Right lobe of liver (tissue), 6 donors: ENCODE measurements around the gene BRSK2. TPM values are rescaled to one million over a fixed set of nuclear protein-coding genes. Genes with fewer than 3 reads are reported as not detected.
A peak's percentile ranks its signal among the peaks of the same experiment; 100 is the strongest.

Source experiments
- ATAC-seq, 4 donors: fragments of 200-7000 bp; cut with Tn5 transposase; one replicate each; pipeline ENCODE4 v1.9.1; 2020; ENCODE audit warnings: mild to moderate bottlenecking in 4 of 4, moderate library complexity in 4 of 4
- DNase-seq, 3 donors: peaks; one replicate each; pipeline ENCODE4 v3.0.0-alpha.2; 2020
- H3K27ac ChIP-seq, 3 donors: fragments of 200-600 bp; one replicate each; pipeline ENCODE4 v1.8.0; 2022
- H3K27me3 ChIP-seq, 2 donors: fragments of 200-600 bp; one replicate each; pipeline ENCODE4 v1.8.0; 2022
- H3K36me3 ChIP-seq, 4 donors: fragments of 200-600 bp; sonication (generic) in 1 of 4; one replicate each; pipeline versions ENCODE4 v1.5.1 to v1.8.0; 2017 to 2022; ENCODE audit warnings: control low read depth in 1 of 4
- H3K4me1 ChIP-seq, 4 donors: fragments of 200-600 bp; sonication (generic) in 1 of 4; one replicate each; pipeline versions ENCODE4 v1.5.1 to v1.8.0; 2017 to 2022; ENCODE audit warnings: control low read depth in 1 of 4
- H3K4me3 ChIP-seq, 3 donors: fragments of 200-600 bp; one replicate each; pipeline ENCODE4 v1.8.0; 2022
- H3K9me3 ChIP-seq, 4 donors: fragments of 200-600 bp; sonication (generic) in 1 of 4; one replicate each; pipeline versions ENCODE4 v1.5.1 to v1.8.0; 2017 to 2022; ENCODE audit warnings: control low read depth in 1 of 4
- POLR2A ChIP-seq: fragments of 450-650 bp; IDR thresholded peaks from one replicate; pipeline ENCODE4 v1.6.1; 2017; ENCODE audit warnings: antibody characterized with exemption, mild to moderate bottlenecking
- WGBS: methylation state at CpG from one replicate; pipeline ENCODE4 v1.1.6; 2018; ENCODE audit warnings: low coverage, low lambda C conversion rate; ENCODE audit not compliant: insufficient coverage; ENCODE audit errors: missing lambda C conversion rate; 5-methylcytosine and 5-hydroxymethylcytosine counted together
- intact Hi-C, 2 donors: fragments of 100-400 bp; cut with DNase I; formaldehyde crosslinking; loops; one replicate each; pipeline versions ENCODE4 v1.11.2 to v1.14.1; 2022
- total RNA-seq, 6 experiments: library from RNA; depleted of rRNA in 2 of 6; stranded (reverse); fragments of >200 nt in 2 of 6; fragmentation: NEBNext Ultra II Directional in 3 of 6; extraction: Animal tissue kit (Norgen Biotek cat#: 25700) in 3 of 6; gene quantifications; one replicate each; pipeline versions ENCODE4 v1.1.0 to v1.2.4, GENCODE V29; 2016 to 2023
- TF ChIP-seq, protein P1 (sequence below), 4 donors: fragments of 200-600 bp in 3 of 4; fragments of 450-650 bp in 1 of 4; IDR thresholded peaks; one replicate each; pipeline versions ENCODE4 v1.5.1 to v1.8.0; 2016 to 2022; ENCODE audit warnings: antibody characterized with exemption in 4 of 4, mild to moderate bottlenecking in 2 of 4
- donor health status: DM: no; HTN: yes; CAD: no.
- donor health status: DM: no; HTN: no; CAD: no.
- donor health status: DM: no; HTN: no; CAD: no.
- donor health status: DM: no; HTN: yes; CAD: no.
- donor health status: DM: no; HTN: yes; CAD: no.

Gene BRSK2
- total RNA-seq, 6 experiments from 2014 or later: 0.12 to 0.49 TPM; not detected in 4

DNA sequence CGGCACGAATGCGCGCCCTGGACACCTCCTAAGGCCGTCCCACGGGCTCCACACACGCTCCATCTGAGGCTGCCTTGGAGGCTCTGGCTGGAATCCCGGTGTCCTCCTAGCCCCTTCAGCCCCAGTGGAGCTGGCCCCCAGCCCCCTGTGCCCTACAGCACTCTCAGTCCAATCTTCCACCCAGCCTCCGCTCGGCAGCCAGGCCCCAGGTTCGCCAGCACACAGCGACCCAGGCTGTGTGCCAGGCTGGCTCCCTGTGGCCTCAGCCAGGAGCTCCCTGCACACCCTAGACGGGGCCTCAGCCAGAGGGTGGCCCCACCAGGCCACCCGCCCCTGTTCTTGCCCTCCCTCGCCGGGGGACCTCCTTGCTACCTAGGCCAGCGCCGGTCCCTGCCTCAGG is 78.3 kb downstream of the BRSK2 start:
- DNase-seq (no peak), ATAC-seq (no peak)
- 100% methylated on average over 1 of the region's 18 CpGs for WGBS
- no peak overlapping the region for H3K27ac ChIP-seq
- H3K4me3 ChIP-seq: no peak overlapping the region
- H3K4me1 ChIP-seq: no peaks in the 10 kb centered on the region
- H3K36me3 ChIP-seq: no peaks in the 10 kb centered on the region
- TF ChIP-seq, protein P1, sequence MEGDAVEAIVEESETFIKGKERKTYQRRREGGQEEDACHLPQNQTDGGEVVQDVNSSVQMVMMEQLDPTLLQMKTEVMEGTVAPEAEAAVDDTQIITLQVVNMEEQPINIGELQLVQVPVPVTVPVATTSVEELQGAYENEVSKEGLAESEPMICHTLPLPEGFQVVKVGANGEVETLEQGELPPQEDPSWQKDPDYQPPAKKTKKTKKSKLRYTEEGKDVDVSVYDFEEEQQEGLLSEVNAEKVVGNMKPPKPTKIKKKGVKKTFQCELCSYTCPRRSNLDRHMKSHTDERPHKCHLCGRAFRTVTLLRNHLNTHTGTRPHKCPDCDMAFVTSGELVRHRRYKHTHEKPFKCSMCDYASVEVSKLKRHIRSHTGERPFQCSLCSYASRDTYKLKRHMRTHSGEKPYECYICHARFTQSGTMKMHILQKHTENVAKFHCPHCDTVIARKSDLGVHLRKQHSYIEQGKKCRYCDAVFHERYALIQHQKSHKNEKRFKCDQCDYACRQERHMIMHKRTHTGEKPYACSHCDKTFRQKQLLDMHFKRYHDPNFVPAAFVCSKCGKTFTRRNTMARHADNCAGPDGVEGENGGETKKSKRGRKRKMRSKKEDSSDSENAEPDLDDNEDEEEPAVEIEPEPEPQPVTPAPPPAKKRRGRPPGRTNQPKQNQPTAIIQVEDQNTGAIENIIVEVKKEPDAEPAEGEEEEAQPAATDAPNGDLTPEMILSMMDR (IDR thresholded peaks at IDR 0.05): no peak
- TF ChIP-seq POLR2A: no peak
- intact Hi-C loops: no loop called here
- no peaks in the 10 kb centered on the region for H3K27me3 ChIP-seq
- no peaks in the 10 kb centered on the region for H3K9me3 ChIP-seq

DNA sequence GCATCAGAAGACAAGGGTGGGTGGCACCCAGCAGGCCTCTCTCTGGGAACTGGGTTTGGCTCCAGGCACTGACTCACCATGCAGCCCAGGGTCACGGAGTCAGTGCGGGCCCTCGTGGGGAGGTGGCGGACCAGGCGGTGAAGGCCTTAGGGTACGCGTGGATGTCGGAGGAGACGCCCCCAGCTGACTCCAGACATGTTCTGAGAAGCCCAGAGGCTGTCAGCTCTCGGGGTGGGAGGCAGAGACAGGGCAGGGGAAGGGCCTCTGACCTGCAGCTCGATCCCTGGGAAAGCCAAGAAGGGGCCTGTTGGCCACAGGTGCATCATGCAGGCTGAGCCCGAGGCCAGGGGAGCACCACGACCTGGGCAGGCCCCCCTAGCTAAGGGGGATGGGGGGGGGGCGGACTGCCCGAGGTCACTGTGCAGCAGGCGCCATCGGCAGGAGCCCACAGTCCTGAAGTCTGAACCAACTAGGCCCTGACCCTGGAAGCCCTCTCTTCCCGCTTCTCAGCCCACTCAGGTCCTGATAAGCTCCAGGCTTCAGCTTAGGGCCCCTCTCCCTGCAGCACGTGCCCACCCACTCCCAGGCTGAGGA is 78.8 kb downstream of the BRSK2 start:
- Histone ChIP-seq H3K9me3 (no peaks in the 10 kb centered on the region), H3K27ac (no peak overlapping the region), H3K4me1 (no peaks in the 10 kb centered on the region), H3K4me3 (no peak overlapping the region), H3K27me3 (no peaks in the 10 kb centered on the region), H3K36me3 (no peaks in the 10 kb centered on the region)
- no peak for TF ChIP-seq POLR2A
- TF ChIP-seq, protein P1 (IDR thresholded peaks at IDR 0.05): no peak
- intact Hi-C loops: no loop called here
- DNase-seq (no peak), ATAC-seq (no peak)
- no CpG with 5 or more reads among the region's 19 CpGs for WGBS

DNA sequence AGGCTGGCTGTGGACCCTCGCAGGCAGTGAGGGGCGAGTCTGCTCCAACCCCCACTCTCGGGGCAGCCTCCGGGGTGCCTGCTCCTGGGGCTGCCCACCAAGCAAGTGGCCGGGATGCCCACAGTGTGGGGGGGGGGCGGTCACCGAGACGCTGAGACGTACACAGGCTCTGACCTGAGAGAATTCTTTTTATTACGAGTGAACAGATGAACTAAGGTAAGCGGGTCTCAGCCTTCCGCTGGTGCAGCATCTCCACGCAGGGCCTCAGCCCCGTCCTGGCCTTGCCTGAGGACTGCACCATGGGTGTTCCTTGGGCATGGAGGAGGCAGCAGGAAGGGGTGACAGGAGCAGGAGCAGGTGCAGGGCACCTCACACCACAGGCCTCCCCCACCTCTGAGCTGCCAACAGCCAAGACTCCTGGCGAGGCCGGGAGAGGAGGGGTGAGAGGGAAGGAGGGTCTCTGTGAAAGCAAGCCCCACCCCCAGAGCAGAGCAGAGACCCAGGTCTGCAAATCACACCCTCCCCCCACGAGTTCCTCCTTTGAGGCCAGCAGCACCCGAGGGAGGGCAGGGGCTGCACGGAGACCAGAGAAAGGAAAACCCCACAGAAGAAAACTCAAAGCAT is 79.7 kb downstream of the BRSK2 start:
- Histone ChIP-seq H3K27me3 (no peaks in the 10 kb centered on the region), H3K36me3 (peaks cover 0 to under 1% (median 0%) of the 10 kb centered on the region in 4 donors), H3K27ac (no peak overlapping the region), H3K4me3 (no peak overlapping the region), H3K4me1 (no peaks in the 10 kb centered on the region), H3K9me3 (no peaks in the 10 kb centered on the region)
- ATAC-seq (no peak), DNase-seq (no peak)
- no peak for TF ChIP-seq POLR2A
- TF ChIP-seq, protein P1 (IDR thresholded peaks at IDR 0.05): no peak
- 96% methylated on average over 4 of the region's 19 CpGs for whole genome bisulfite sequencing
- intact Hi-C loops: no loop called here

DNA sequence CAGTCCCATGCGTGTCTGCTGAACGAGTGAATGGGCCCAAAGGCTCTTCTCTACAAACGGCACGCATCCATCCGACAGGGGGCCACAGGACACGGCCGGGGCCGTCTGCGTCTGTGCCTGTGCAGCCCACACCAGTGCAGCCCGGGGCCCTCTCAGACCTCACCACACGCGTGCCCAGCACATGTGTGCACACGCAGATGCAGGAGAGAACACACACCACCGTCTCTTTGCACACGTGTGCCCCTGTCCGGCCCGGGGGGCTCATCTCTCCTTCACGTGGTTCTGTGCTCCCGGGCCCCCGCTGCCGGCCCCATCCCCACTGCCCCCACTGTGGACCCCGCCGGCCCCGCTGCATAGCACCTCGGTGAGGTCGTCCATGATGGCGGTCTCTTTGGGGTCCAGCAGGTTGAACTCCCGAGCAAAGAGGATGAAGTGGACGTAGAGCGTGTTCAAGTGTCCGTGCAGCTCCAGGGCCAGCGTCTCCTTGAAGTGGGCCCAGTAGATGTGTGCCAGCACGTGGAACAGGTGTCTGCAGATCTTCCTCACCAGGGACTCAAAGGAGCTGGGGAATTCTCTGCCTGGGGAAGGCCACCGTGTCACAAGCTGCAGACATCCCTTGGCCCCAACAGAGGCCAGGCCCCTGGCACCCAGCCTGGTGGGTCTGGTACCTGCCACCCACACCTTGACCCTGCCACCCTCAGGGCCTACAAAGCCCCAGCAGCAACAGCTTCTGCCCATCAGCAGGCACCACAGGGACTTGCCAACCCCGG is 80.4 kb downstream of the BRSK2 start:
- Histone ChIP-seq H3K36me3 (peaks cover 0 to 7% (median under 1%) of the 10 kb centered on the region in 4 donors), H3K4me3 (no peak overlapping the region), H3K9me3 (no peaks in the 10 kb centered on the region), H3K27me3 (no peaks in the 10 kb centered on the region), H3K4me1 (no peaks in the 10 kb centered on the region), H3K27ac (no peak overlapping the region)
- DNase-seq: peak in 1 of 3 donors; percentile 50
- 83% methylated on average over 2 of the region's 35 CpGs for WGBS
- no peak for ATAC-seq
- intact Hi-C loops: no loop called here
- TF ChIP-seq POLR2A: no peak
- TF ChIP-seq, protein P1 (IDR thresholded peaks at IDR 0.05): no peak
